ENCODE measurements around the gene SMOC2.

DNA sequence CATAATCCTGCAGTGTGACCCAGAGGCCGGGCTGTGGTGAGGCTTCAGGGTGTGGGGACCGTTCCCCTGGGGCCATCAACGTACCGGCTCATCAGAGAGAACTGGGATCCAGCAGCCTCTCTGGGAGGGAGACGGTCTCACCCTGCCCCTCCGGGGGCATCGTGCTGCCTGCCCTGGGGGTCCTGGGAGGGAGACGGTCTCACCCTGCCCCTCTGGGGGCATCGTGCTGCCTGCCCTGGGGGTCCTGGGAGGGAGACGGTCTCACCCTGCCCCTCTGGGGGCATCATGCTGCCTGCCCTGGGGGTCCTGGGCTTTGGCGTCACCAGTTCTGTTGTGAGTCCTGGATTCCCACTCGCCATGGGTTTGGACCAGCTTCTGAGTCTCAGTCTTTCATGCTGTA, 17.1 kb downstream of the SMOC2 start:
- TF ChIP-seq CTCF (IDR thresholded peaks at IDR 0.05) (no peak), POLR2AphosphoS5 (IDR thresholded peaks at IDR 0.05) (no peak)

Measured in prostate gland (tissue), 2 donors.